Measurements from ENCODE around the gene ARNT2.

ARNT2 gene

GRCh38 chr15:80609512-80609946 is 205.3 kb downstream of the ARNT2 start:
- in situ Hi-C loops (cut with MboI; ENCODE audit: low pct_unique_long_range_greater_than_20kb, low sequenced_read_pairs, unreplicated experiment) = no loop called here
- no peak for TF ChIP-seq CTCF (IDR thresholded peaks at IDR 0.05; ENCODE audit: extremely low read depth, insufficient read depth, missing control alignments)
- DNase-seq (ENCODE audit: low spot score) = no peak

GRCh38 chr15:80611543-80612080 is 207.4 kb downstream of the ARNT2 start:
- in situ Hi-C loops (cut with MboI; ENCODE audit: low pct_unique_long_range_greater_than_20kb, low sequenced_read_pairs, unreplicated experiment) = no loop called here
- TF ChIP-seq CTCF (IDR thresholded peaks at IDR 0.05; ENCODE audit: extremely low read depth, insufficient read depth, missing control alignments) = no peak

GRCh38 chr15:80612118-80612823 is 208.1 kb downstream of the ARNT2 start:
- in situ Hi-C loops (cut with MboI; ENCODE audit: low pct_unique_long_range_greater_than_20kb, low sequenced_read_pairs, unreplicated experiment) = no loop called here

More at GRCh38 chr15:80611543-80612080, 207.4 kb downstream of the ARNT2 start:
- no peak for DNase-seq (ENCODE audit: low spot score)

GRCh38 chr15:80613762-80614365 is 209.7 kb downstream of the ARNT2 start:
- in situ Hi-C loops (cut with MboI; ENCODE audit: low pct_unique_long_range_greater_than_20kb, low sequenced_read_pairs, unreplicated experiment) = no loop called here
- DNase-seq (ENCODE audit: low spot score) = no peak
- no peak for TF ChIP-seq CTCF (IDR thresholded peaks at IDR 0.05; ENCODE audit: extremely low read depth, insufficient read depth, missing control alignments)

More at GRCh38 chr15:80612118-80612823, 208.1 kb downstream of the ARNT2 start:
- TF ChIP-seq CTCF (IDR thresholded peaks at IDR 0.05; ENCODE audit: extremely low read depth, insufficient read depth, missing control alignments) = no peak
- no peak for DNase-seq (ENCODE audit: low spot score)

- no peak for TF ChIP-seq CTCF (IDR thresholded peaks at IDR 0.05; ENCODE audit: extremely low read depth, insufficient read depth, missing control alignments)
- in situ Hi-C loops (cut with MboI; ENCODE audit: low pct_unique_long_range_greater_than_20kb, low sequenced_read_pairs, unreplicated experiment) = no loop called here
- no peak for DNase-seq (ENCODE audit: low spot score)
Observed at GRCh38 chr15:80614711-80615360, 210.7 kb downstream of the ARNT2 start.

GRCh38 chr15:80615361-80615736 is 211.2 kb downstream of the ARNT2 start:
- in situ Hi-C loops (cut with MboI; ENCODE audit: low pct_unique_long_range_greater_than_20kb, low sequenced_read_pairs, unreplicated experiment) = no loop called here
- DNase-seq (ENCODE audit: low spot score) = no peak
- TF ChIP-seq CTCF (IDR thresholded peaks at IDR 0.05; ENCODE audit: extremely low read depth, insufficient read depth, missing control alignments) = no peak
